ENCODE data around the gene TMEM259.

The TMEM259 gene

GRCh38 chr19:986083-986482, 34.8 kb downstream of the TMEM259 start:
- DNase-seq (ENCODE audit: low read depth), result no peak

- peak; percentile 86 for DNase-seq (ENCODE audit: low read depth)
These were observed 36.6 kb downstream of the TMEM259 start, which contains the start of gene WDR18 for GRCh38 chr19:984165-984967. Gene WDR18, plus strand, starts transcription at chr19:984345. Its CDS starts 9 bp downstream, at chr19:984354.

GRCh38 chr19:982567-983170, 38.3 kb downstream of the TMEM259 start:
- peak; percentile 68 for DNase-seq (ENCODE audit: low read depth)

- DNase-seq (ENCODE audit: low read depth), result no peak
These were observed 40.6 kb downstream of the TMEM259 start for GRCh38 chr19:980133-980998.

- DNase-seq (ENCODE audit: low read depth), result no peak
These were observed 41.6 kb downstream of the TMEM259 start for GRCh38 chr19:979318-979741.

GRCh38 chr19:977058-977464, 43.9 kb downstream of the TMEM259 start:
- no peak for DNase-seq (ENCODE audit: low read depth)

GRCh38 chr19:976476-976875, 44.4 kb downstream of the TMEM259 start:
- no peak for DNase-seq (ENCODE audit: low read depth)

GRCh38 chr19:974564-975257, 46.2 kb downstream of the TMEM259 start:
- DNase-seq (ENCODE audit: low read depth), result no peak

- no peak for DNase-seq (ENCODE audit: low read depth)
These were observed 47.0 kb downstream of the TMEM259 start for GRCh38 chr19:973726-974563.

- no peak for DNase-seq (ENCODE audit: low read depth)
These were observed 48.6 kb downstream of the TMEM259 start for GRCh38 chr19:972281-972680.

GRCh38 chr19:971795-972194, 49.1 kb downstream of the TMEM259 start:
- DNase-seq (ENCODE audit: low read depth), result no peak

- DNase-seq (ENCODE audit: low read depth), result no peak
These were observed 50.2 kb downstream of the TMEM259 start for GRCh38 chr19:970695-971094.

GRCh38 chr19:966485-967088, 54.3 kb downstream of the TMEM259 start:
- no peak for DNase-seq (ENCODE audit: low read depth)

GRCh38 chr19:964761-965694, 55.9 kb downstream of the TMEM259 start:
- no peak for DNase-seq (ENCODE audit: low read depth)

GRCh38 chr19:964116-964520, 56.8 kb downstream of the TMEM259 start:
- DNase-seq (ENCODE audit: low read depth), result no peak

GRCh38 chr19:963486-963951, 57.4 kb downstream of the TMEM259 start:
- no peak for DNase-seq (ENCODE audit: low read depth)

- no peak for DNase-seq (ENCODE audit: low read depth)
These were observed 58.1 kb downstream of the TMEM259 start for GRCh38 chr19:962683-963400.

- no peak for DNase-seq (ENCODE audit: low read depth)
These were observed 58.9 kb downstream of the TMEM259 start for GRCh38 chr19:961866-962620.

All from stimulated activated CD8-positive, alpha-beta memory T cell treated with anti-CD3 and anti-CD28 coated beads, Interleukin-4, amount 100 ng/mL, for 24 hours (primary cell).